Measurements from ENCODE around the gene MPZL2. TPM values are rescaled to one million over a fixed set of nuclear protein-coding genes. Genes with fewer than 3 reads are reported as not detected.

Gene MPZL2
- total and polyA plus RNA-seq, 8 donors: 52.0 to 117 (median 72.6) TPM

GRCh38 chr11:118294053-118294452 is 30.0 kb upstream of the MPZL2 start:
- Histone ChIP-seq H3K27me3 (no peaks in the 10 kb centered on the region), H3K27ac (no peak overlapping the region), H3K4me3 (no peak overlapping the region), H3K36me3 (no peaks in the 10 kb centered on the region), H3K4me1 (no peaks in the 10 kb centered on the region), H3K9me3 (no peaks in the 10 kb centered on the region)
- no peak for DNase-seq
- intact Hi-C loops (cut with DNase I): loop anchor here in 1 of 2 donors (5.0 to 10.0 kb wide), 2 partner anchors 51 to 97 kb away; partner anchors contain the start of genes CD3D and CD3G
- no peak for ATAC-seq
- no peak for TF ChIP-seq CTCF (IDR thresholded peaks at IDR 0.05)

GRCh38 chr11:118291477-118292135 is 27.5 kb upstream of the MPZL2 start:
- DNase-seq: no peak
- Histone ChIP-seq H3K36me3 (no peaks in the 10 kb centered on the region), H3K4me3 (no peak overlapping the region), H3K27me3 (no peaks in the 10 kb centered on the region), H3K4me1 (no peaks in the 10 kb centered on the region), H3K9me3 (no peaks in the 10 kb centered on the region), H3K27ac (peak overlapping the region in 1 of 2 donors; percentile 14)
- TF ChIP-seq CTCF (IDR thresholded peaks at IDR 0.05): no peak
- intact Hi-C loops (cut with DNase I): loop anchor here in 1 of 2 donors (5.0 to 10.0 kb wide), 2 partner anchors 53 to 94 kb away; partner anchors contain the start of genes CD3D and CD3G
- ATAC-seq: peak; percentile 37

- Histone ChIP-seq H3K9me3 (no peaks in the 10 kb centered on the region), H3K27me3 (no peaks in the 10 kb centered on the region), H3K4me3 (no peak overlapping the region), H3K27ac (peak overlapping the region in 1 of 2 donors; percentile 14), H3K36me3 (no peaks in the 10 kb centered on the region), H3K4me1 (no peaks in the 10 kb centered on the region)
- DNase-seq (peak in 2 of 4 donors; percentile 33 to 37), ATAC-seq (peak; percentile 95)
- TF ChIP-seq CTCF (IDR thresholded peaks at IDR 0.05): peak; percentile 30 to 53
- intact Hi-C loops (cut with DNase I): loop anchor here in 1 of 2 donors (5.0 to 10.0 kb wide), 2 partner anchors 54 to 94 kb away; partner anchors contain the start of genes CD3D and CD3G
These were observed 26.8 kb upstream of the MPZL2 start for GRCh38 chr11:118290923-118291322.

- H3K9me3 ChIP-seq: no peaks in the 10 kb centered on the region
- intact Hi-C loops (cut with DNase I): no loop called here
- no peak for DNase-seq
- H3K36me3 ChIP-seq: no peaks in the 10 kb centered on the region
- ATAC-seq: no peak
- H3K4me3 ChIP-seq: no peak overlapping the region
- H3K4me1 ChIP-seq: no peaks in the 10 kb centered on the region
- no peaks in the 10 kb centered on the region for H3K27me3 ChIP-seq
- H3K27ac ChIP-seq: no peak overlapping the region
- no peak for TF ChIP-seq CTCF (IDR thresholded peaks at IDR 0.05)
These were observed 25.3 kb upstream of the MPZL2 start for GRCh38 chr11:118289401-118289800.

- H3K27ac ChIP-seq: no peak overlapping the region
- no peaks in the 10 kb centered on the region for H3K4me1 ChIP-seq
- no peak for TF ChIP-seq CTCF (IDR thresholded peaks at IDR 0.05)
- intact Hi-C loops (cut with DNase I): no loop called here
- no peaks in the 10 kb centered on the region for H3K36me3 ChIP-seq
- no peaks in the 10 kb centered on the region for H3K9me3 ChIP-seq
- H3K4me3 ChIP-seq: no peak overlapping the region
- H3K27me3 ChIP-seq: no peaks in the 10 kb centered on the region
- ATAC-seq (no peak), DNase-seq (no peak)
These were observed 22.9 kb upstream of the MPZL2 start for GRCh38 chr11:118287006-118287405.

All from left lung (tissue), 10 donors.